Activated CD8-positive, alpha-beta memory T cell treated with anti-CD3 and anti-CD28 coated beads, Interleukin-2, amount 10 ng/mL, durations not matched to agents 7 days and 5 days (primary cell): Measurements from ENCODE around the gene GSC2. TPM values are rescaled to one million over a fixed set of nuclear protein-coding genes. Genes with fewer than 3 reads are reported as not detected.

Source experiments
- ATAC-seq: fragments of 150-1000 bp; cut with Tn5 transposase; one replicate; pipeline ENCODE4 v1.10.0; 2021; ENCODE audit warnings: moderate library complexity
- CTCF ChIA-PET: fragments of 350-600 bp; sonication (Branson Sonifier 250); formaldehyde crosslinking; loops from one replicate; lab custom pipeline; 2021; ENCODE audit warnings: antibody characterized with exemption; lab: Charles Lee
- DNase-seq: peaks from one replicate; pipeline ENCODE4 v3.0.0-alpha.2; 2020
- H3K27ac Mint-ChIP-seq: one replicate; pipeline ENCODE4 v1.8.0; 2021; ENCODE audit warnings: mild to moderate bottlenecking, mixed read lengths
- H3K27me3 Mint-ChIP-seq: one replicate; pipeline ENCODE4 v1.8.0; 2021; ENCODE audit warnings: mixed read lengths
- H3K36me3 Mint-ChIP-seq: one replicate; pipeline ENCODE4 v1.8.0; 2021; ENCODE audit warnings: mild to moderate bottlenecking, mixed read lengths
- H3K4me1 Mint-ChIP-seq: one replicate; pipeline ENCODE4 v1.8.0; 2021; ENCODE audit warnings: mixed read lengths
- H3K4me3 Mint-ChIP-seq: one replicate; pipeline ENCODE4 v1.8.0; 2021; ENCODE audit warnings: mild to moderate bottlenecking, moderate library complexity, mixed read lengths
- H3K9me3 Mint-ChIP-seq: one replicate; pipeline ENCODE4 v1.8.0; 2022; ENCODE audit warnings: low read depth, mixed read lengths
- total RNA-seq, 2 experiments: library from RNA; stranded (reverse); gene quantifications; one replicate each; pipeline ENCODE4 v1.2.3, GENCODE V29; 2021

Gene GSC2
- total RNA-seq, 2 experiments from 2014 or later = not detected

DNA sequence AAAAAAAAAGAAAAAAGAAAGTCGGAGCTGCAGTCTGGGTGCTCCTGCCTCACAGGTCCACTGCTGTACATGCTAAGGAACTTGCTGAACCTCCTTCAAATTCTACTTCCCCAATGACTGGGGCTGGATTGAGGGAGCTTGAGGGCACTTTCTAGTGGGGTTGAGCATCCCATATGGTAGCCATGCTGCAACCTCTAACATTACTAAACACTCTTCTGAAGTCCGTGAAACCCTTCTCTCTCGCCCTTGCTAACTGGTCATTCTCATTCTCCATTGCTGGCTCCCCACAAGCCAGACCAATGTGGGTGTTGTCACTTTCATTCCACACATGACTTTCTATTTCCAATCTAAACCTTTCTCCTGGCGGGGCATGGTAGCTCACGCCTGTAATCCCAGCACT is 6.9 kb downstream of the GSC2 start:
- H3K27me3 Mint-ChIP-seq = peaks cover 16% of the 10 kb centered on the region
- ATAC-seq = no peak
- no peak overlapping the region for H3K27ac Mint-ChIP-seq
- peaks cover 8% of the 10 kb centered on the region for H3K36me3 Mint-ChIP-seq
- no peaks in the 10 kb centered on the region for H3K9me3 Mint-ChIP-seq
- H3K4me3 Mint-ChIP-seq = peak overlapping the region; percentile 95
- no peak for DNase-seq
- peaks cover 19% of the 10 kb centered on the region for H3K4me1 Mint-ChIP-seq
- CTCF ChIA-PET = interaction anchor here (0.9 to 3.1 kb wide), 7 partner anchors 12 to 487 kb away, joined by 3 to 17 read pairs (median 6); partner anchors contain the start of genes CDC45 and SLC25A1

DNA sequence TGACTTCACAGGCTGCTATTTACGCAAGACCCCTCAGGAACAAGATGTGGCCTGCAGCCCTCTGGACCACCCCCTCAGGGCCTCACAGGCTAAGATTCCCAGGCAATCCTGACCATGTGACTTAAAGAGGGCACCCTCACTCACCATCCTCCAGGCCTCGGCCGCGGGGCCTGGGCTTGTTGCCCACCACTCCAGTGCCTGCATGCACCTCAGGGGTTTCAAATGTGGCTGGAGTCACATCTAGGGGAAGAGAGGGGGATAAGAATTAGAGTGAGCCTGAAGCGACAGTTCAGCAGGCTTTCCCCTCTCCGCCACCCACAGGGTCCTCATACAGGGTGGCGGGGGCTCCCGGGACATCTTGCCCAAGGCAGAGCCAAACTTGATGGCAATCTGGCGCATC is 7.7 kb downstream of the GSC2 start:
- no peak for ATAC-seq
- peaks cover 19% of the 10 kb centered on the region for H3K4me1 Mint-ChIP-seq
- no peak overlapping the region for H3K4me3 Mint-ChIP-seq
- H3K36me3 Mint-ChIP-seq = peaks cover 8% of the 10 kb centered on the region
- peak overlapping the region; percentile 47 for H3K27ac Mint-ChIP-seq
- no peak for DNase-seq
- no peaks in the 10 kb centered on the region for H3K9me3 Mint-ChIP-seq
- CTCF ChIA-PET = interaction anchor here (0.6 kb wide), 1 partner anchor 498 kb away, joined by 3 read pairs; no protein-coding TSS in a partner anchor
- H3K27me3 Mint-ChIP-seq = peaks cover 8% of the 10 kb centered on the region

DNA sequence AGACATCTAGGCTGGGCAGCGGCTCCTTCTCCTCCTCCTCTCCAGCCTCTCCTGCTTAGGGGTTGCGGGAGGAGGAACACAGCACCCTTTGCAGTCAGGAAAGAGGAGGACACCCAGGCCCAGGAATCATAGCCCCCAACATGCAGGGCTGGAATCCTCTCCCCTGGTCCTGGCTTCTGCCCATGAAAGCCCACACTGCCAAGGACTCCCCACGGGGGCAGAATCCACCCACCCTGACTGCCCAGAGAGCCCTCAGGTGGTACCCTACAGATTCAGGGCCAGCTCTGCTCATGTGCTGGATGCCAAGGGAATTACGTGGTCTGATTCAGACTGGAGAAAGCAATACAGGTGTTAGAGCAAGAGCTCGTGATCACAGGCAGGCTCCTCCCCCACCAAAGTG is 10.1 kb downstream of the GSC2 start:
- DNase-seq (no peak), ATAC-seq (no peak)
- Mint-ChIP-seq H3K4me1 (peaks cover 19% of the 10 kb centered on the region), H3K27me3 (no peaks in the 10 kb centered on the region), H3K9me3 (no peaks in the 10 kb centered on the region), H3K36me3 (peaks cover 18% of the 10 kb centered on the region), H3K27ac (no peak overlapping the region), H3K4me3 (no peak overlapping the region)
- CTCF ChIA-PET = no interaction called here

DNA sequence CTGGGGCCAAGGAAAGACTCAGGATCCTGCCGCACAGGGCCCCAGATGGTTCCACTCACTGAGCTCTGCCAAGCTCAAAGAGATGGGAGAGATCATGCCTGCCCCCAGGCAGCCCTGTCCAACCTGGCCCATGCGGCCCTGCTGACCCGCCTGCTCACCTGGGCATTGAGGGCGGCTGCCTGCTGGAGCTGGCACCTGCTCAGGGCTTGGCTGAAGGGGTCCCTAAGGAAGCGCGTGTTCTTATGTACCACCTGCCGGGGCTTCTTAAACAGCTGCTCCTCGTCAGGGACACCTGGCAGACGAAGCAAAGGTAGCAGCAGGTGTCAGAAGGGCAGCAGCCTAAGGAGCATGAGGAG is 11.1 kb downstream of the GSC2 start:
- ATAC-seq (no peak), DNase-seq (no peak)
- Mint-ChIP-seq H3K36me3 (peaks cover 18% of the 10 kb centered on the region), H3K9me3 (no peaks in the 10 kb centered on the region), H3K4me1 (peaks cover 12% of the 10 kb centered on the region), H3K27ac (no peak overlapping the region), H3K27me3 (no peaks in the 10 kb centered on the region), H3K4me3 (no peak overlapping the region)
- CTCF ChIA-PET = no interaction called here

DNA sequence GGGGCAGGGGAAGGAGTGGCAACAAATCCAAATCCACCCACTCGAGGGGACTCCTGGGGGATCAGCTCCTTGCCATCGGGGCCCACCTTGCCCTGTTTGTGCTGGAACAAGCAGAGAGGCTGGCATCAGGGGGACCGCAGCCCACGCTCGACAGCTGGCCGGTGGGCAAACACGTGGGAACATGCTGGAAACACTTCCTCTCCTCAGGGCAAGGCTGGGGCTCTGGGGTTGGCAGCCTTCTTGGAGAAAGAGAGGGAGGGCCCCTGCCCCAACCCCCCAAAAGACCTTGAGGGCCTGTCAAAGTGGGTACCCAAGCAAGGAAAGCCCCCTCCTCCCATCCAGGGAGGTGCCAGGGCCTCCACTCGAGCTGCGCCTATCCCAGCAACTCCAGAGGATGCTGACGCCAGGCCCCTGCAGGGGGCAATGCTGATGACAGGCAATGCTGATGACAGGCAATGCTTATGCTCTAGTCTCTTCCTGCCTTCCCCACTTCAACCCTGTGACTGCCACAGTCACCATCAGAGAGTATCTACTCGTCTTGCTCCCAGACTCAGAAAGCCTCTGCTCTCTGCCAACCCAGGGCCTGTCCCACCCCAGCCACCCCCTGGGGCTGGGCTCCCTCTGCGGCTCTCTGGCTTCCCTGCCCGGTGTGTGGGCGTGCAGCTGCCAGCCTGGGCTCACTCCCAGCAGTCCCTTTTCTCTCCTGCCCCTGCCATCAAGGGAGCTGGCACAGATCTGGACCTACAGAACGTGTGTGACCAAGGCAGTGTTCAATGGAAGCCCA is 11.7 kb downstream of the GSC2 start:
- ATAC-seq = no peak
- Mint-ChIP-seq H3K27ac (no peak overlapping the region), H3K4me1 (peaks cover 7% of the 10 kb centered on the region), H3K9me3 (no peaks in the 10 kb centered on the region), H3K4me3 (no peak overlapping the region), H3K36me3 (peaks cover 16% of the 10 kb centered on the region), H3K27me3 (no peaks in the 10 kb centered on the region)
- no peak for DNase-seq
- CTCF ChIA-PET = no interaction called here

DNA sequence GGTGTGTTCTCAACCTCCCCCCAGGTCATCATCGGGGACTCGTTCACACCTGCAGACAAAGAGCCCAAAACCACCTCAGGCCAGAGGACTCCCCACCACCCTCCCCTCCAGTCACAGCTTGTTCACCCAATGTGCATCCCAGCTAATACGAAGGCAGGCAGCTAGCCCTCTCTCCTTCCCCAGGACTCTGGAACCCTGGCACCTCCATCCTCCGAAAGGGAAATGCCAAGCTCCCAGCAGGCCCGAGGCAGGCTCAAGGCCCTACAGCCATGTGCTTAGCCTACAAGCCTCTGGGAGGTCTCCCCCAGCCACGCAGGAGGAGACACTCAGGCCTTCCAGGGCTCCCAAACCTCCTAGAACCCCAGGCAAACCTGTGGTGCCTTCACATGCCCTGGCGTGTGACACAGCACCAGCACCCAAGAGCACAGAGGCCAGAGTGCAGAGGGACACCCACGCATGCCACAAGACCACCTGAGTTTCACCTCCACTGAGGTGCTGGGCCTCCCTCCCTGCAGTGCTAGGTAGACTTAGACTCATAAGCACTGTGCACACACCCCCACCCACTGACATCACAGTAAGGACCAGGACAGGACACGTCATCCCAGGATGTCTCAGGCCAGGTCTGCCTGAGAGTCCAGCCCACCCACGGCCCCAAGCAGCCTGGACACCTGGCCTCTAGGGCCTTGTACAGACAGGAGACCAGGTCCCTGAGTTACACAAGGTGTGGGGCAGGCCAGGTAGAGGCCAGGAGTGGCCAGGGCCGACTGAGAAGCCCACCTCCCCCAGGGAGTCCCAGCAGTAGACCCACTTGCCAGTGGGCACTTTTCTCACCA is 12.5 kb downstream of the GSC2 start:
- ATAC-seq (no peak), DNase-seq (no peak)
- Mint-ChIP-seq H3K27ac (no peak overlapping the region), H3K4me1 (peaks cover under 1% of the 10 kb centered on the region), H3K36me3 (peaks cover 16% of the 10 kb centered on the region), H3K9me3 (no peaks in the 10 kb centered on the region), H3K4me3 (no peak overlapping the region), H3K27me3 (no peaks in the 10 kb centered on the region)
- CTCF ChIA-PET = no interaction called here

DNA sequence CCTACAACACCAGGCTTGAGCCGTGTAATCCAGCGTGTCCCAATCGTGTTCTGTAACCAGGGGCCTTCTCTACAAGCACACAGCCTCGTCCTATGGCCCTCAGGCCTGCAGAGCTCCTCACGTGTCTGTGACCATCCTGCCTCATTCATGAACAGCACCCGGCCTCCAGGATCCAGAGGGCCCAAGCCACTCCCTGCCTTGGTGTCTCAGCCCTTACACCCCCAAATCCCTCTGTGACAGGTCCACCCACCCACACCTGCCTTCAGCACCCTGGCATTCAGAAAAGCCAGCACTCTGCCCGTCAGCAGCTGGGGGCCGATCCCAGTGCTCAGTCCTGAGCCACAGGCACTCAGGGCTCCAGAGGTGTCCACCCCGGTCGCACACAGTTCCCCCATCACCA is 13.2 kb downstream of the GSC2 start:
- Mint-ChIP-seq H3K4me3 (no peak overlapping the region), H3K36me3 (peaks cover 16% of the 10 kb centered on the region), H3K27ac (no peak overlapping the region), H3K9me3 (no peaks in the 10 kb centered on the region), H3K4me1 (no peaks in the 10 kb centered on the region), H3K27me3 (no peaks in the 10 kb centered on the region)
- DNase-seq = no peak
- CTCF ChIA-PET = no interaction called here
- ATAC-seq = no peak

DNA sequence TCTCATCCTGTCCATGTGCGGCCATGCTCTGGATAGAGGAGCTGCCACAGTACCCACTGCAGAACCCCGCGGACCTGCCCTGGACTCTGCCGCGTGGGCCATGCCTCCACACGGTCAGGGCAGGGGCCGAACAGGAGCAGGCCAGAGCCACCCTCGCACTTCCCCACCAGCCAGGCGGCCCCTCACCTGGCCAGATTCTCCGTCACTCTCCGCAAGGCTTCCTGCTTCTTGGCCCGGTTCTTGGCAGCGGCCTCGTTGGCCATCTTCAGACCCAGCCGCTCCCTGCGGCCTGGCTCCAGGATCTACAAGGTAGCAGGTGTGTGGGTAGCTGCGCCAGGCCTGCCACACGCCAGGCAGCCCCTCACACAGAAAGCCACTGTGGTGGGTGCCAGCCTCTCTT is 15.2 kb downstream of the GSC2 start:
- H3K36me3 Mint-ChIP-seq = peaks cover 18% of the 10 kb centered on the region
- no peak for DNase-seq
- no peaks in the 10 kb centered on the region for H3K27me3 Mint-ChIP-seq
- no peaks in the 10 kb centered on the region for H3K4me1 Mint-ChIP-seq
- H3K27ac Mint-ChIP-seq = no peak overlapping the region
- CTCF ChIA-PET = interaction anchor here (0.6 kb wide), 1 partner anchor 203 kb away, joined by 3 read pairs; no protein-coding TSS in a partner anchor
- H3K9me3 Mint-ChIP-seq = no peaks in the 10 kb centered on the region
- no peak for ATAC-seq
- H3K4me3 Mint-ChIP-seq = no peak overlapping the region

DNA sequence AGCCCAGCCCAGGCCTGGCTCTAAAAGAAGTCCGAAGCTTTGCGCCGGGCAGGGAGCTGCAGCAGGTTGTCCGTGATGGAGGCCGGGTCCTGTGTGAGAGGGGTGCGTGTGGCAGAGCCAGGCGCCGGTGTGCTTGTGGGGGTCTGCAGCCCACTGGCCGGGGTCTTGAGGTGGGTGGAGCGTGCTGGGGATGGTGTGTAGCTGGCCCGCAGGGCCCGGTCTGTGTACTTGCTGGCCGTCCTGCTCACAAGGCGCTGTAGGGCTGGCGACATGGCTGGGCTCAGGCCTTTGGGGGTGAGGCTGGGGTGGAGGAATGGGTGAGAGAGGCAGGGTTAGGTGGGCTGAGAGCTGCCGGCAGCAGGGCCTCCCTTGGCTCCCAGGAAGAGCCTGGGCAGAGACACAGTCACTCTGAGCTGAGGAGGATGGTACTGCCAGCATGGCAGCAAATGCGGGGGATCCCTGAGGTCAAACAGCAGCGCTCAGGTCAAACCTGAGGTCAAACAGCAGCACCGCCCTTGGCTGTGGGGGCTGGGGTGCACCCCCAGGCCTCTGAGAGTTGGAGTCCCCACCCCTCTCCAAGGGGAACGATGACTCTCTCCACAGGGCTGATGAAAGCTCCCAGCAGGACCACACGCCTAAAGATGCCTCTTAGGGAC is 15.8 kb downstream of the GSC2 start:
- ATAC-seq (no peak), DNase-seq (no peak)
- CTCF ChIA-PET = interaction anchor here (0.6 kb wide), 1 partner anchor 204 kb away, joined by 3 read pairs; no protein-coding TSS in a partner anchor
- no peaks in the 10 kb centered on the region for H3K9me3 Mint-ChIP-seq
- H3K27me3 Mint-ChIP-seq = no peaks in the 10 kb centered on the region
- no peaks in the 10 kb centered on the region for H3K4me1 Mint-ChIP-seq
- peaks cover 18% of the 10 kb centered on the region for H3K36me3 Mint-ChIP-seq
- no peak overlapping the region for H3K27ac Mint-ChIP-seq
- H3K4me3 Mint-ChIP-seq = no peak overlapping the region

DNA sequence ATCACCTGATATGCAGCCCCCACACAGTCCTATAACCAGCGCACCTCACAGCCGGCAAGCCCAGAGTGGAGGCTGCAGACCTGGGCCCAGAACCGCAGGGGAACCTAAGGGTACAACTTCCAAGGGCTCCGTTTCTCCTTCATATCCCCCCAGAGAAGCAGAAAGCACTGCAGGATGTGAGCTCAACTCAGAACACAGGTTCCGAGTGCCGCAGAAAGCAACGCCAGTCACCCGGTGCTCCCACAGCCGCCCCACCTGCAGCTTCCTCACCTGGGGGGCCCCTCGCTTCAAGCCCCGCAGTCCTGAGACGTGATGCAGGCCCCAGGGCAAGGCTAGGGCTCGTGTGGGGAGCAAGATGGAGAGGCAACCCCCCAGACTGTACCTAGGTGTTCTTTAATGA is 16.5 kb downstream of the GSC2 start:
- CTCF ChIA-PET = no interaction called here
- Mint-ChIP-seq H3K36me3 (peaks cover 13% of the 10 kb centered on the region), H3K4me3 (no peak overlapping the region), H3K4me1 (no peaks in the 10 kb centered on the region), H3K27me3 (no peaks in the 10 kb centered on the region), H3K27ac (no peak overlapping the region), H3K9me3 (no peaks in the 10 kb centered on the region)
- ATAC-seq (no peak), DNase-seq (no peak)

DNA sequence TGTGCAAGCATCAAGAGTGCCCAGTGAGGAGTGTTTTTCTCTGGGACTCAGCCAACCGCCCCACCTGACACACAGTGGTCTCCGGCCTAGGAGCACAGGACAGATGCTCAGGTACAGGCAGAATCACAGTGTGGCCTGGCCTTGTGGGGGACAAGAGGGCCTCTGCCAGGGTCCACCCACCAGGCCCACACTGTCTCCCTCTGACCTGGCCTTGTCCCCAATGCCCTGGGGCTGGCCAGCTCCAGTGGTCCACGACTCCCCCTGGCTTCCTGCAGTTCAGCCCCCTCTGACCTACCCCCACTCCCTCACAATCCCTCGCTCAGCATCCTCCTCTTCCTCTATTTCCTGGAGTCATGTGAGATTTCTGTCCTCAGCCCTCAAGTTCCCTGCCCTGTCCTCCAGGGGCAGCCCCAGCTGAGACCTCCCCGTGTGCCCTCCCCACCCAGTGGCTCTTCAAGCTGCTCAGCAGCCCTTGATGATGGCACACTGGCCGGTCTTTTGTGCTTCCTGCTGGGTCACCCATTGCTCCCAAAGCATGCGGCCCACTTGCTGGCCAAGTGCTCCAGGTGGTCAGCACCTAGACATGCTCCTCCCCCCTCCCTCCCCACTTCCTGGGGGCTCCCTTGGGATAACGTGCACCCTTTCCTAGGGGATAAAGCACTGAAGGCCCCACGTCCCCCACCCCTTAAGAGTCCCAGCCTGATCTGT is 17.2 kb downstream of the GSC2 start:
- H3K36me3 Mint-ChIP-seq = peaks cover 13% of the 10 kb centered on the region
- no peaks in the 10 kb centered on the region for H3K27me3 Mint-ChIP-seq
- H3K4me3 Mint-ChIP-seq = no peak overlapping the region
- H3K27ac Mint-ChIP-seq = no peak overlapping the region
- CTCF ChIA-PET = no interaction called here
- no peak for ATAC-seq
- no peak for DNase-seq
- no peaks in the 10 kb centered on the region for H3K4me1 Mint-ChIP-seq
- H3K9me3 Mint-ChIP-seq = no peaks in the 10 kb centered on the region

DNA sequence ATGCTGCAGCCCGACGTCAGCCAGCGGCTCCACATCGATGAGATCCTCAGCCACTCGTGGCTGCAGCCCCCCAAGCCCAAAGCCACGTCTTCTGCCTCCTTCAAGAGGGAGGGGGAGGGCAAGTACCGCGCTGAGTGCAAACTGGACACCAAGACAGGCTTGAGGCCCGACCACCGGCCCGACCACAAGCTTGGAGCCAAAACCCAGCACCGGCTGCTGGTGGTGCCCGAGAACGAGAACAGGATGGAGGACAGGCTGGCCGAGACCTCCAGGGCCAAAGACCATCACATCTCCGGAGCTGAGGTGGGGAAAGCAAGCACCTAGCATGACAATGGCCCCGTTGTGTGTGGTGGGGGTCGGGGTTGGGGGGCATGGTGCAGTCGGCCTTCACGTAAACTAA is 17.9 kb downstream of the GSC2 start:
- peaks cover 13% of the 10 kb centered on the region for H3K36me3 Mint-ChIP-seq
- CTCF ChIA-PET = no interaction called here
- H3K9me3 Mint-ChIP-seq = no peaks in the 10 kb centered on the region
- no peaks in the 10 kb centered on the region for H3K4me1 Mint-ChIP-seq
- ATAC-seq (no peak), DNase-seq (no peak)
- no peaks in the 10 kb centered on the region for H3K27me3 Mint-ChIP-seq
- H3K27ac Mint-ChIP-seq = no peak overlapping the region
- no peak overlapping the region for H3K4me3 Mint-ChIP-seq

DNA sequence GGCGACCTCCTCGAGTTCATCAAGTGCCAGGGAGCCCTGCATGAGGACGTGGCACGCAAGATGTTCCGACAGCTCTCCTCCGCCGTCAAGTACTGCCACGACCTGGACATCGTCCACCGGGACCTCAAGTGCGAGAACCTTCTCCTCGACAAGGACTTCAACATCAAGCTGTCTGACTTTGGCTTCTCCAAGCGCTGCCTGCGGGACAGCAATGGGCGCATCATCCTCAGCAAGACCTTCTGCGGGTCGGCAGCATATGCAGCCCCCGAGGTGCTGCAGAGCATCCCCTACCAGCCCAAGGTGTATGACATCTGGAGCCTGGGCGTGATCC is 18.4 kb downstream of the GSC2 start:
- H3K27ac Mint-ChIP-seq = no peak overlapping the region
- no peaks in the 10 kb centered on the region for H3K9me3 Mint-ChIP-seq
- DNase-seq (no peak), ATAC-seq (no peak)
- H3K4me1 Mint-ChIP-seq = no peaks in the 10 kb centered on the region
- CTCF ChIA-PET = no interaction called here
- H3K36me3 Mint-ChIP-seq = peaks cover 12% of the 10 kb centered on the region
- no peak overlapping the region for H3K4me3 Mint-ChIP-seq
- H3K27me3 Mint-ChIP-seq = no peaks in the 10 kb centered on the region
